CD4-positive, alpha-beta T cell treated with Interleukin-15 for 1 hour (primary cell): ENCODE data around the gene GPC4.
"Not testable (repeated sequence)": the region's sequence is repeated elsewhere in the genome, so short reads cannot be mapped to it uniquely, and the experiment has no call there.

Experiments
- DNase-seq: peaks from one replicate; pipeline ENCODE4 v3.0.0-alpha.2; 2020

Gene GPC4

DNA sequence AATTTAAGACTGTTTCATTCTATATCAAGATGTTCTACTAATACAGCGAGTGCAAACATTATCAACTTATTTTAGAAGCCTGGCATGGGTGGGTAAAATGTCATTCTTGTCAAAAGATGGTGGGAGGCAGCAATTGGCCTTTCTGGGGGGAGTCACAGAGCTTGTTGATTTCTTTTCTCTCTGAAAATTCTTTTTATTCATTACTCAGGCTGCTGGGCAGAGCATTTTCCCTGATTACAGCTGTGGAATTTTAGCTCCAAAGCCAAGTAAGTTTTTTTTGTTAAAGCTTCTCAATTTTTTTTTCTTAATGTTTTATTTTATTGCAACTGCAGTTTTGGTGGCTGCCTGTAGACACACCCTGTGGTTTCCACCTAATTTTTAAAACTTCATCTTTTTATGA, 50.4 kb downstream of the GPC4 start:
- DNase-seq, result no peak

DNA sequence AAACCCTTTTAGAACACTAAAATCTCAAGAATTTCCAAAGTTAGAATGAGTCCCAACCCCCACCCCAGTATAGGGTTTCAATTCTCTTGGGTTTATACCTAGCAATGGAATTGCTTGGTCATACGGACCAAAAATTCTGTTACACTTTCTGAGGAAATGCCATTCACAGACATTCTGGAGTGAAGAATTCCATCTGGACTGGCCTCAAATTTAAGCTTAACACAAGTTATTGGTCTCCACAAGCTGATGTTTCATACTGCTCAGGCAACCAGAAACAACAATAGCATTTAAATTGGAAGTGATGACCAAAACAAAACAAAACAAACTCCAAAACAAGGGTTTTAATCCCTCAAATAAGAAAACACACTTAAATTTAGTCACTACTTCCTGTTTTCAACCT, 51.1 kb downstream of the GPC4 start:
- no peak for DNase-seq

DNA sequence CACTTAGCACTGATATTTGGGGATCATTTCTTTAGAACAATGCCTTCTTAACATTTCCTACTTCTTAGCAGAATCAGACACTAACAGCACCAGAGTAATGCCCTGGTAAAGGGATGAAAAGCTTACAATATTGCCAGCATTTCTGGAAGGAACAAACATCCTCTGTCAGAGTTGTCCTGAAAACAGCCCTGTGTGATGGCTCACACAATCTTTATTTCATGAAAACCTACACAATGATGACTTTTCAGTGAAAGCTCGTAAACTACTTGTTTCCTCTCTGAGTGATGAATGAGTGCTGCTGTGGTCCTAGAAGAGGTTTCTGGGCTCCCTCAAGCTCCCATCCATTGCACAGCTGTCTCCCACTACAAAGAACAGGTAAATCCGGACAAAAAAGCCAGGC, 52.8 kb downstream of the GPC4 start:
- DNase-seq, result no peak

DNA sequence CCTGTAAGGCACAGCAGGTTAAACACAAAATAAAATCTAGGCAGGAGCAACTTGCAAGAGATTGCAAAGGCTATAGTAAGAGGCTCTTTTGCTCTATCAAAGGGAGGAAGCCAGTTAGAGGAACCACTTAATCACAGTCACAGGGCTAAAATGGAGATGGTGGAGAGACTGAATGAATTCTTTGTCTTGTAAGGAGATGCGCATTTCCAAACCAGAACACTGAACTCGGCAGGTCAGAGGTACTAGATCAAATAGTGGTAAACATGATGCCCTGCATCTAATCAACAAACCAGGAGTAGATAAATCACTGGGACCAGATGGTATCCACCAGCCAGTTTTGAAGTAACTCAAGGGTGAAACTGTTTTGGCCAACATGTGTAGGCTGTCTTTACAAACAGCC, 55.8 kb downstream of the GPC4 start:
- no peak for DNase-seq

DNA sequence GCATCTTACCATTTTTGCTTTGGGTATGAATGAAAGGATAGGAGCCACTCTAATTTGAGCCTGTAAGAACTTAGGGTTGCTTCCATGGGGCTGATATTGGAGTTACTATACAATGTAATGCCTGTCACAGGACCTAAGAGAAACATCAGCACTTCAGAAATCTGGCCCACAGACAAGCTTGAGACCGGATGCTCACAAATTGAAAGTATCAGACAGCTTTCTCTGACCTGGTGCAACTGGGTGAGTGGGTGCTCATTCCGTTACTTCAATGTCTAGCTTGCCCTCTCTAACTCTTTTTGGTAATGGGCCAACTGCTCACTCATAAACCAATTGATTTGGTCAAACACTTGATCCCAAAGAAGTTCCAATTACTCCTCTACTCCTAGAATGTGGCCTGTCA, 62.1 kb downstream of the GPC4 start:
- DNase-seq, result no peak

DNA sequence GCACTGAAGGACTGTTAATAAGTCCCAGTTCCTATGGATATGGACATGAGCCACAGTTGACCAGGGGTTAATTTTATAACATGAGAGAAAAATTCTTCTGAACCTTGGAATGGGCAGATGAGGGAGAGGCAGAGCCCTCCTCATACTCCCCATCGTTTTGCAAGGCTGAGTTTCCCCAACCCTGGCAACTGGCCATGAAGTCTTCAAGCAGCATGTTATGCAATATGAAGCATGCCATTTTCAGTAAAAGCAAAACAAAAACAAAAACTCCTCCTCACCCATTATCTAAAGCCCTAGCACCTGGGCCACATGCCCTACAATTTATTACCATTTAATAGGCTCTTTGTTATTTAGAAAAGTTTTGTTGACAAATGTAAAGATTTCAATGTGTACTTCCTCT, 64.5 kb downstream of the GPC4 start:
- no peak for DNase-seq

DNA sequence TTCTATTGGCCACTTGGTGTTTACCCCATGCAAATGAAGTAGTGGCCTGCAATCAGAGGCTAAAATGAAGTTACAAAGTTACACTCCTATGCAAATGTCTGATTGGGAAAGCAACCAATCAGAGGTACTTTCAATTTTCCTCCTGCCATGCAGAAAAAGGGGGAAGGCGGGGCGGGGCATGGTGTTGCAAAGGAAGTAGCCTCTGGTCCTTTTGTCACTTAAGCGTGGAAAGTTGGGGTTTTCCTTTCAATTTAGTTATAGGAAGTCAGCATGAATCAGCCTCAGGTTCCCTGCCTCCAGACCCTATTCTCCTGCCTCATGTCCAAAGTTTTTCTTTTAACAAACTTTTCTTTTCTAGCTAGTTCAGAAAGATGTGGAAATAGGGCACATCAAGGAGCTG, 69.3 kb downstream of the GPC4 start:
- DNase-seq, result no peak

DNA sequence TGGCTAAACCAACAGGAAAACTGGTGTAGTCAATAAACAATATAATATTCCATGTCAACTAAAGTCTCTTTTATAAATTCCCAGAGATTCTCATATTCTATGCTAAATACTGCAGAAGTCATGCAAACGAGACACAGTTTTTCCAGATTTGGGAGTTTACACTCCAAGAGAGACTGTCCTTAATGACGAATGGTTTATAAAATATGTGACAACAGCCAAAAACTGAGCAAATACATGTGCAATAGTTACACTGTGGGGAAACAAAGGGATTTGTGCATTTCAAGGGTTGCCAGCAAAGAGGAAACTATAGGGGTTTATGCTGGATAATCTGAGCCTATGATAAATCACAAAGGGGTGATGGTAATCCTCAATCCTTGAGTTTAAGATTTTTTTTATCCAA, 75.7 kb downstream of the GPC4 start:
- DNase-seq, result no peak

DNA sequence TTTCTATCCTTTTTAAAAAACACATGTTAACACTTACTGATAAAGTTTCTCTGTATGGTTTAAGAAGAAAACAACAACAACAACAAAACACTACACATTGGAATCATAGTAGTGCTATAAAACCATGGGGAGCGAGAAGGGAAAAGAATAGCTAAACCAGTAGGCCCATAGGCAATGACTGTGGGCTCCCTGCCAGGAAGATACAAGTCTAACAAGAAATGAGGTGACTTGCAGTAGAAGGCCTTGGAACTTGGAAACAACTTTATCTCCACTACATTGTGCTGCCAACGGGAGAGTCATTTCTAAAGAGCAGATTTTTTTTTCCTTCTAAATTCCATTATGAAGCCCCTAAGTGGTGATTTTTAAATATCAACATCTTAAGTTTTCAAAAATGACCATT, 78.0 kb downstream of the GPC4 start:
- DNase-seq, result no peak

DNA sequence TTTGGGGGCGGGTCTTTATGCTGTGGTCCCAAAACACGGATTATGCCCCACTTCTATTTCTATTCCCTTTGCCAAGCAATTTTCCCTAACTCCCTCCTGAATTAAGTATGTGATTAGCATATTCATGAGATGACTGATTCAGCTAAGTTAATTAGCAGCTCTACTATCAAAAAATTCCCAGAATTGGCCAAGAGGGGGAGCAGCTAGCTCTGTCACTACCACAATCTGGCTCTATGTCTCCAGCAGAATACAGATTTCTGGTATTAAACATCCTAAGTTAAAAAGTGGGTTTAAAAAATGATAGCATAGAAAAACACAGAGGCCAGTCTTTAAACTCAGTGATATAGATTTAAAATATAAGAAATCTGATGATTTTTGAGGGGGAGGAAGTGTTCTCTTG, 80.3 kb downstream of the GPC4 start:
- no peak for DNase-seq

DNA sequence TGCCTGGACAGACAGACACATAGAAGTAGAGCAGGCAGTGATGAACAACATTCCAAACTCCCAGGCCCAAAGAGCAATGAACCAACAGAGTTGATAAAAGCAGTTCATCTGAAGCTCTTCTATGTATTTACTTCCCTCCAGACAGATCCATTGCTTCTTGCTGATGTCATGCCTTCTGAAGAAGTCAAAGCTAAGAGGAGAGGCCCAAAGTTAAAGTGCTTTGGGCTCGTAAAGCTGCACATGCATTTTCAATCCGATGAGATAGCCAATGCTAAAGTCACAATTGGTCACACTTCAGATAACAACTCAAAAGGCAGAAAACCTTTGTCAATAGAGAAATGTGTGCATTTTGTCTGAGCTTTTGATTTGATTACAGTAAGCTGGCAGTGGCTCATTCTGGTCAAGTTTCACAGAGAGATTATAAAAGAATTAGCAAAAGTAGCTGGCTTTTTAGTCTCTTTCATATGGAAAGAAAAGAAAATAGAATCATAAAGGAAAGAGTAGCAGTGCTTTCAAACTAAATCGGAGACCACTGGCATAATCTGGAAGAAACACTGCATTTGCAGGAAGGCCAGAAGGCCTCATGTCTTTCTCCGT, 82.0 kb downstream of the GPC4 start:
- DNase-seq, result no peak

DNA sequence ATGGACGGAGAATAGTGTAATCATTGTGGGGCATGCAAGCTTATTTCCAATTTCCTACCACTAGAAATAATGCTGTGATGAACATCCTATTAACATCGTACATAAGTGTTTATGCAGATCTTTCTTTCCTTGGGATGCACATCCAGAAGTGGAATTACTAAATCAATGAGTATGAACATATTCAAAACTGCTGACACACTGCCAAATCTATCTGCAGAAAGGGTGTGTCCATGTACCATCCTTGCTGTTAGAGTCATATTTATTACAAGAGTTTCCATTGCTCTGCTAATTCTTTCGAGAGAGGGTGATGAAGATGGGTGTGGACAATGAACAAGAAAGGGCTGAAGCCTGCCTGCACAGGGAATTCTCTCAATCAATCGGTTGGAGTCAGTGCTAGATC, 82.6 kb downstream of the GPC4 start:
- no peak for DNase-seq

DNA sequence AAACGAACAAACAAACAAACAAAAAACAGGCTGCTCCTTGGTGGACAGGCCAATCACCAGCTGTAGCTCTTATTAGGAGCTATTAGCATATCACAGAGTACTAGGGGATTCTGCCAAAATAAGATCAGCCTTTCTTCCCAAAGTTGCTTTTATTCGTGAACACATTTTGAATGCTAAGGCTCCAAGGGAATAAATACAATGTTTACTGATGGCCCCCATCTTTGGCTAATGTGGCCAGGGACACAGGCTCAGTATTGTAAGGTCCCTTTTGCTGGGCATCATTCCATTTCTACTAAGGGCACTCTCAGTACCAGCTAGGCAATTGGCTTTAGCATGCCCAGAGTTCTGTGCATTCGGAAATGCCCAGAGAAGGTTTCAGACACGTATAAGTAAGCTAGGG, 84.3 kb downstream of the GPC4 start:
- DNase-seq, result no peak

DNA sequence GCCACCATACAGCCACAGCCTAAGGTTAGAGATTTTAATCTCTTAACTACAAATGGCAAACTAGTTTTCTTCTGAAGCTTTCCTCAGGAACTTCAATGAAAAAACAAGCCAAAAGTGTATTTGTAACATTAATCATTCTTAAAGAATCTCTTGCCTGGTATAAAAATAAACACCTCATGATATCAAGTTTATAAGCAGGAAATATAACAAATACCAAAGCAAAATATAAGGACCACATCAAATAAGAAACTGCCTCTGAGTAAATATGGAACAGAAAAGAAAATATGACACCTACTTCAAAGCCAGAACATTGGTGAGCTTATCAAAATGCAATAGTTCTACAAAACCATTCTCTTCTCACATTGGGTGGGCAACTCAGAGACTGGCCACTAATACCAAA, 89.9 kb downstream of the GPC4 start:
- DNase-seq, result no peak

DNA sequence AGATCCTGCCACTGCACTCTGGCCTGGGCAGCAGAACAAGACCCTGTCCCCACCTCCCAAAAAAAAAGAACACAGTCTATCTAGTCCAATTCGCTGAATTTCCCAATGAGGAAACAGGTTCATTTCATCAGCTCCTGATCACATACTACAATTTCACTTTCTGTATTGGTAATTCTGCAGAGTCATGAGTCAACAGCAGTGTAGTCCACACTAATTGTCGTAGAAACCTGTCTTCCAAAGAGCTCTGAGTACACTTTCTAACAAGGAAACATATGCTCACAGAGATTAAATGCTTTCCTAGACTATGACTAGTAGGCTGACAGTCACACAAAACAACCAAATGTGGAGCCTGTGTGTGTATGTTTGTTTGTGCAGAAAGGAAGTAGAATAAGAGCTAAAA, 91.9 kb downstream of the GPC4 start:
- no peak for DNase-seq

DNA sequence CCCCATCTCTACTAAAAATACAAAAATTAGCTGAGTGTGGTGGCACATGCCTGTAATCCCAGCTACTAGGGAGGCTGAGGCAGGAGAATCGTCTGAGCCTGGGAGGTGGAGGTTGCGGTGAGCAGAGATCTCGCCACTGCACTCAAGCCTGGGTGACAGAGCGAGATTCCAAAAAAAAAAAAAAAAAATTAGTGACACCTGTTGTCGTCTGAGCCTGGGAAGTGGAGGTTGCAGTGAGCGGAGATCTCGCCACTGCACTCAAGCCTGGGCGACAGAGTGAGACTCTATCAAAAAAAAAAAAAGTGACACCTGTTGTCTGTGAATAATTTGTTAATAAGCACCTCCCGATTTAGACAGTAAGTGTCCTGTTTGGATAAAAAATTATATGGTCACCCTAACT, 93.0 kb downstream of the GPC4 start:
- DNase-seq, result not testable (repeated sequence)

DNA sequence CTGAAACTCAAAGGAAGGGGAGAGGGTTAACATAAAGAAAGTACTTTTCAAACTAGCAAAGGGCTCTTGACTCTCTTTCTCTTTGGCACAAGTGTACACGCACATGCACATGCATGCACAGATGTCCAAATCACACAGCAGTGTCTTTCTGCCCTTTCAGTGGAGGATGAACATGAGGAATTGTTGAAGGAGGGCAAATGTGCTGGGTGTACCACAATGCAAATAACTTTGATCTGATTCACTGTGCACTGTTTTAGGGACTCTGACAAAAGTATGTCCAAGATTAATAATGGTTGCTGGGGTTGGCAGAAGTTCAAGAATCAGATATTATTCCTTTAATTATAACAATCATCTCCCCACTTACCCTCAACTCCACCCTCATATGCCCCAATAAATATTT, 93.8 kb downstream of the GPC4 start:
- DNase-seq, result no peak

DNA sequence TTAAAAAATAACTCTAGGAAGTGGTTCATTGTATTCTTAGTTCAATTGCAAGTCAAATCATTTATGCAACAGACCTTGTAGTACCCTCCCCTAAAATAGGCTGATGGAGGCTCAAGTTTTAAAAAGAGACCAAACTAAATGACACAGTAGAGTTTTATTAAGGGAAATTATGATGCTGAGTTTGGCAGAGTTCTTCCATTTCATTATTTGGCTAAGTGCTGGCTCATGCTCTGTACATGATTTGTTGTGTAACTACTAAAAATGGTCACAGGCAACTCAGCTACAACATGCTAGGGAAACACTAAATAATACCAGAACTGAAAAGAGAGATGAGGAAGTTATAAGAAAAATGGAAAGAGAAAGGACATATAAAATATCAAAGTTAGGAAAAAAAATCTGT, 101.0 kb downstream of the GPC4 start:
- no peak for DNase-seq

DNA sequence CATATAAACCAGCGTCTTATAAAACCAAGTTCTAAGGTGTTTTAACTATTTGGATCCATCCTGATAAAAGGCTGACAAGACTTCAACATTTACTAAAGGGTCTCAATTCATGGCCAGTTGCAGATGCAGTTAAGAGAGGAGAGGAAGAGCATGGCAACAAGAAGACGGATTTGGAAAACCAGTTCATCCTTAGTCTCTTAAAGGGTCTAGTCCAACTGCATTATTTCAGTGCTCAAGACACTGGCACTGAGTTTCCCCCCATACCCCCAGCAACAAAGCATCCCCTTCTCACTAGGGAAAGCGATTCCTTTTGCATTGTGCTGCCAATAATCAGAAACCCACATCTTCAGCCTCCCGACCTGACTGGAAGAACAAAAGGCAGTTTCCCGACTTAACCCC, 106.8 kb downstream of the GPC4 start:
- DNase-seq, result no peak

DNA sequence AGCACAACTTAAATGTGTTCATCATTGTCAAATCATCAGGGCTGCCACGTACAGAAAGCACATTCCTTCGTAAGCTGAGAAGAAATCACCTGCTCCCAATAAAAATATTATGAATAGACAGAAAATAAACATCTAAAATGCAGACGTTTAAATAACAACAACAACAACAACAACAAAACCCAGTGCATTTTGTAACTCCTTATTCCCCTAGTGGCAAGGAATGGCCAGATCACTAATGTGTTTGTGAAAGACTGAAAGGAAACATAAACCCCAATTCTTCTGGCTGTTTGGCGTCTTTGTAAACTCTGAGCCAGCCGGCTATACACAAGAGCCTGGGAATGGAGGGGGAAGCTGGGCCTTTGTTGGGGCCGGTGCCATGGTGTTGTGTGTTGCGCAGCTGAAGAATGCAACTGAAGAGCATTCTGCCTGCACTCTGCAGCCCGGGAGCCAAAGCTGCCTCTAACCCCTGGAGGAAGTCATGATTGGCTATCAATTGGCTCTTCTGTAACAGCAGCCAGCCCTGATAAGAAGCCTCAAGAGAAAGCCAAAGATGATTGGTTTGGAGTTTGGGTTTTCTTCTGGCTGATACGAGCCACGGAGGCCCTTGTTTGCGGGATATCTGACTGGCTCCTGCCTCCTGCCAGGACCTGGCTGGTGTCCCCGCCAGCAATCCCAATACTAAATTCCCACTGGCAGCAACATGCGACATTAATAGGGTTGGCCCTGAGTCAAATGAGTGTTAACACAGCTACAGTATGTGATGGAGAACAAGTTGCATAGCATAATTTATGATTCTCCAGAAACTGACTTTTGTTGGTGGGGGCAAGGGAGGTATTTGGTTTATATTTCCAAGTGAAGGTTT, 107.4 kb downstream of the GPC4 start:
- no peak for DNase-seq

DNA sequence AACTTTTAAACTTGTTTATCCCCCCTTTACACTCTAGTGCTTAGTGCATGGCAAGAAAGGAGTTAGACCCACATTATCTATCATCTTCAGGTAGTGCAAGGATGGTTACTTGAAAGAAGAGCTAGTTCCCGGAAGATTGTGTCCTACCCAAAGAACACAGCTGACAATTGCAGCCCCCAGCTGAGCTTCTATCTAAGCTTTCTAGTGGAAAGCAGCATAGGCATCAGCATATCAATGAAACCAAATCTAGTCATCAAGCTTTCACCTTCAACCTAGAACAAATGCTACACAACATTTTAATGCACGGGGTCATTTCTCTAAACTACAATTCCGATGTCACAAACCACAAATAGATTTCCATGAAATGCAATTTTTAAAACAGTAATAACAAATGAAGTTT, 108.2 kb downstream of the GPC4 start:
- DNase-seq, result no peak

DNA sequence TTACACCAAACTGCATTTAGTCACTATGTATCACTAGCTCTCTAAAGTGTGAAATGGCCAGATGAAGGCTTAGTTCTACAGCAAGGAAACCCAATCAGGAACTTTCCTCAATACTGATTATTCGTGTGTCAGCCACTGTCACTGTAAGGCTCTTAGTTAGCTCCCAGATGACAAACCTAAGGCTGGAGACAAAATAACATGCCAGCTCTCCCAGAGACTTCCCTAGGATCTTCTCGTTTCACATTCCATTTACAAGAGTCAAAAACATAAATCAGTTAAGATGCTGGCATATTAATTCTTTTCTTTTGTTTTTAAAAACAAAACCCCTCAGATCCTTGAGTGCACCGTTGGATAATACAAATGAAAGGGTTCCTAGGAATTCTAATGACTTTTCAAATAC, 109.0 kb downstream of the GPC4 start:
- DNase-seq, result no peak

DNA sequence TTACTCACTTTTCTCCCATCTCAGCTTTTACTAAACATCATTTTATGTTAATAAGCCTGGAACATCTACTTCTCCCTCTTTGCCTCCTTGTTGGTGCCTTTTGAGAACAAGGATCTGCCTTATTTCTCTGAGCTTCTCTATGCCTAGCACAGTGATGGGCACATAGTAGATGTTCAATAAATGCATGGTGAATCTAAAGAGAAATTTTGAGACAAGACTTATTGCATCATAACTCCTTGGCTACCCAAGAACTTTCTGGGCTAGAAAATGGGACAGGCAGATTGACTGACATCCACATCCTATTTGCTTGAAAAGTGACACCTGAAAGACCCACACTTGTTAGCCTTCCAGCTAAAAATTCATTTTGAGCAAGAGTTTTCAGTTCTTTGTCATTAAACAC, 109.9 kb downstream of the GPC4 start:
- no peak for DNase-seq

DNA sequence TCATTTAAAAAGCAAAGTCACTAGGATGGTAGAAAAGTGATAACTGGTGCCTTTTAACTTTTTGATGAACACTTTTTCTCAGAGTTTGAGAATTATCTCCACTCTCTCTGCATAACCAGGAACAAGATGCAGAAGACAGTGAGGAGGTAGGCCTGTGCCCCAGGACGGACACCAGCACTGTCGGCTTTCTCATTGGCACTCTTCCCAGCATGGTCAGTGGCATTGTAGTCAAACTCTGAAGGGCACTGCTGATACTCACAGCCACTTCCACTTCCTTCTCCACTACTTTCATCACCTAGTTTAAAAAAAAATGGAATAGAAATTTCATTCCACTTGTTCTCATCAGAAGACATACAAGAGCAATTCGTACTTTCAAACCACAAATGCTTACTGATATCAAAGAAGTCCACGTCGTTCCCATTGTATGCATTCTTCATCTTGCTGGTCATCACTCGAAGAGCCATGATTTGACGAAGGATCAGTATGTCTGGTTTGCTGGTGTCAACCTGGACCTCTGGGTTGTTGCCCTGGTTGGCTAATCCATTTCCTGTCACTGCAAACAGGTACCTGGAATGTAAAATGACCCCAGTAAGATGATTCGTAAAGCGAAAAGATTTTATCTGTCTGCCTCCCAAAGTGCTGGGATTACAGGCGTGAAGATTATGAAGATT, 112.4 kb downstream of the GPC4 start:
- no peak for DNase-seq
